Mucosa of stomach (tissue), 1 donor: ENCODE results near the gene CLDN7.

ENCODE experiments used
- H3K27me3 ChIP-seq: one replicate; pipeline ENCODE4 v1.7.0; 2013; ENCODE audit warnings: mild to moderate bottlenecking, low read length; ENCODE audit not compliant: control insufficient read depth, insufficient read depth
- H3K36me3 ChIP-seq: one replicate; pipeline ENCODE4 v1.7.0; 2013; ENCODE audit warnings: low read length; ENCODE audit not compliant: control insufficient read depth, insufficient read depth
- H3K4me1 ChIP-seq: one replicate; pipeline ENCODE4 v1.7.0; 2013; ENCODE audit warnings: mild to moderate bottlenecking, low read length; ENCODE audit not compliant: control insufficient read depth, insufficient read depth
- H3K4me3 ChIP-seq: one replicate; pipeline ENCODE4 v1.7.0; 2013; ENCODE audit warnings: low read length
- H3K9ac ChIP-seq: one replicate; pipeline ENCODE4 v1.7.0; 2013; ENCODE audit warnings: mild to moderate bottlenecking, low read length, moderate library complexity
- H3K9me3 ChIP-seq: one replicate; pipeline ENCODE4 v1.7.0; 2013; ENCODE audit warnings: mild to moderate bottlenecking, low read length, moderate library complexity; ENCODE audit not compliant: control insufficient read depth
- donor health status: Pancreatic carcinoma.

CLDN7 gene, protein sequence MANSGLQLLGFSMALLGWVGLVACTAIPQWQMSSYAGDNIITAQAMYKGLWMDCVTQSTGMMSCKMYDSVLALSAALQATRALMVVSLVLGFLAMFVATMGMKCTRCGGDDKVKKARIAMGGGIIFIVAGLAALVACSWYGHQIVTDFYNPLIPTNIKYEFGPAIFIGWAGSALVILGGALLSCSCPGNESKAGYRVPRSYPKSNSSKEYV

DNA sequence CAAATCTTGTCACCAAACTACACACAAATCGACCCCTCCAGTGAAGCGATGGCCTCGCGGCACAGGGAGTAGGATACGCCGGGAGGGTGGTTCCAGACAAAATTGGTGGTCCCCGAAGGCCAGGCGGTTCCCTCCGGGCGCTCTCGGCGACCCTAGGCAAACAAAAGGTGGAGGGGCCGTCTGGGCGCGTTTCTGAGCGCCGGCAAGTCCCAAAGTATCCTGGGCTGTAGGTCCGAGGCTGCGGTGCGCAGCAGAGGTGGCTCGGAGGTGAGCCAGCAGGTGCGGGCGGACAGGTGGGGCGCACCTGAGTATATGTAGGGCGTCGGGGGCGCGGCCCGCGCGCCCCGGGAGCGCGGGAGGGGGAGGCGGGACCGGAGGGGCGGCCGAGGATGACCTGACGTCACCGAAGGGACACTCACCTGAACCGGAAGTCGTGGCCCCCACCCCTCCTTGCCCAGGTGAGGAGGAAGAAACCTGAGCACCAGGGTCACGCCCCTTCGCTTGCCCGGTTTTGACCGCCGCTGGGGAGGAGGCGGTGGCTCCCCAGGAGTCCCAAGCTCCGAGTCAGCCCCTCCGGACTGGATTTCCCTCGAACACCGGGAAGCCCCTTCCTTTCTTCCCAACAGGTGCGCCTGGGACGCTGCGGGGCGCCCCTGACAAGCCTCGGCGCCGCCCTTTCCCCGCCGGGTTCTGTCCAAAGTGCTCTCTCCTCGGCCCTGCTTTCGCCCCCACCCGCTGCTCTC is at the start of gene CLDN7:
Gene CLDN7 (minus strand): TSS at position 287 of the 743 bp plus-strand sequence. CDS start 435 bp downstream, outside the sequence.
- Histone ChIP-seq H3K9me3 (no peaks in the 10 kb centered on the region), H3K9ac (peak within 1 kb of the TSS; percentile 77), H3K27me3 (peaks cover 42% of the 10 kb centered on the region), H3K36me3 (no peaks in the 10 kb centered on the region), H3K4me1 (peaks cover 45% of the 10 kb centered on the region), H3K4me3 (peak within 1 kb of the TSS; percentile 50)

DNA sequence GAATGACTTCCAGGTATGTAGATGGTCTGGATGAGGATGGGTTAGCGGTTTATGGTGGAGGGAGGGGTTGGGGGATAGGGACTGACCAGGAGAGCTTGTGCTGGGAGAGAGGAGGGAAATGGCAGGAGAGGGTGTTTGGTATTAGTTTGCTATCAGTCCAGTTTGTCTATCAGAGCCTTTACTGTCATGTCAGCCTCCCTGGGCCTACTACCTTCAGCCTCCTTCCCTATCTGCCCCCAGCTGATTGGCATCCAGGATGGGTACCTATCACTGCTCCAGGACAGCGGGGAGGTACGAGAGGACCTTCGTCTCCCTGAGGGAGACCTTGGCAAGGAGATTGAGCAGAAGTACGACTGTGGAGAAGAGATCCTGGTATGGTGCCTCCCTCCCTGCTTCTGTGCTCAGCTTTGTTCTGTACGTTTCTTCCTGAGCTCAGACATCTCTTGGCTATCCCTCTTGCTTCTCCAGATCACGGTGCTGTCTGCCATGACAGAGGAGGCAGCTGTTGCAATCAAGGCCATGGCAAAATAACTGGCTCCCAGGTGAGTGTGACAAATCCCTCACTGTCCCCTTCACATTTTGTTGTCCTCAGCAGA is 48.9 kb upstream of the CLDN7 start:
- H3K9me3 ChIP-seq: no peaks in the 10 kb centered on the region
- H3K4me3 ChIP-seq: no peak overlapping the region
- peaks cover 44% of the 10 kb centered on the region for H3K4me1 ChIP-seq
- no peak overlapping the region for H3K9ac ChIP-seq
- H3K36me3 ChIP-seq: peaks cover 21% of the 10 kb centered on the region
- no peaks in the 10 kb centered on the region for H3K27me3 ChIP-seq

DNA sequence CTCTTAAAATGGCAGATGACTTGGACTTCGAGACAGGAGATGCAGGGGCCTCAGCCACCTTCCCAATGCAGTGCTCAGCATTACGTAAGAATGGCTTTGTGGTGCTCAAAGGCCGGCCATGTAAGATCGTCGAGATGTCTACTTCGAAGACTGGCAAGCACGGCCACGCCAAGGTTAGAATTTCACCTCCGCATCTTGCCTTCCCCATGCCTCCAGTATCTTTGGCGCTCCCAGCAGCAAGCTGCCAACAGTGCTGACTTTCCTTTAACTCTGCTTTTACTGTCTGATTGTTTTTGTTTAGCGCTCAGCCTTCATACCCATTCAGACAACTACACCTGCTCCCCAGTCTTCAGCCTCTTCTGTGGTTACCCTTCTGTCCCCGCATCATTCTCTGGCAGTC is 47.4 kb upstream of the CLDN7 start:
- peak overlapping the region; percentile 91 for H3K4me3 ChIP-seq
- H3K36me3 ChIP-seq: peaks cover 21% of the 10 kb centered on the region
- H3K4me1 ChIP-seq: peaks cover 37% of the 10 kb centered on the region
- H3K9ac ChIP-seq: no peak overlapping the region
- no peaks in the 10 kb centered on the region for H3K27me3 ChIP-seq
- H3K9me3 ChIP-seq: no peaks in the 10 kb centered on the region

DNA sequence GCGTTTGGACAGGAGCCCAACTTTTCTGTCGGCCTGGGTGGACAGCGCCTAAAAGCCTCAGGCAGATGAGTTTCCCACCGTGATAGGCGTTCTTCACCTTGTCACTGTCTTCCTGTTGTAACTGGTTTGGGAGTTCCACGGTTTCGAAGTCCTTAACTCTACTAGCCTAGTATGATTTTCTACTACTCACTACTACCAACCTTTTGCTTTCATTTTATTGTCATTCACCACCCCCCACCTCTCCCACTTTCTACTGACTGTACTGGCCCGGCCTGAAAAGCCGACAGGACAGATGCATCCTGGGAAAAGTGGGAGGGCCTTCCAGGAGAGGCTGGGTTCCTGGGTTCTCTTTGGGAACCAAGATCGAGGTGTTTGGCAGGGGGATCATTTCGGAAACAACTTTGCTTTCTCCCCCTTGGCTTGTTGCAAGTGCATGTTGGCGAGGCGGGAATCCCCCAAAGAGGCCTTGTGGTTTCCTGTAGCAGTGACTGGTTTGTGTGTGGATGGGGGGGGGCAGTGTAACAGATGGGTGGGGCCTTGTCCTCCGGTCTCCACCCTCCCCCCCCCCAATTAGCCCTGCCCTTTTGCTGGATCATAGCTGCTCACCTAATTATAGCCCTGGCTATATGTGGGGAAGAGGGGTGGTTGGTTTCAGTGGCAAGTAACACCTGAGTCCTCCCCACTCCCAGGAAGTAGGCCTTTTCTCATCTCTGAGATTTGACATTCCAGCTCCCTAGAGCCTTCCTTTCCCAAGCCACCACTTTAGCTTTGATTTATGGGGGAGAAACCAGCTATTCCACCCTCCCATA is 46.6 kb upstream of the CLDN7 start:
- peak overlapping the region; percentile 91 for H3K4me3 ChIP-seq
- peaks cover 21% of the 10 kb centered on the region for H3K36me3 ChIP-seq
- peaks cover 29% of the 10 kb centered on the region for H3K4me1 ChIP-seq
- H3K9me3 ChIP-seq: no peaks in the 10 kb centered on the region
- peak overlapping the region; percentile 86 for H3K9ac ChIP-seq
- H3K27me3 ChIP-seq: no peaks in the 10 kb centered on the region

DNA sequence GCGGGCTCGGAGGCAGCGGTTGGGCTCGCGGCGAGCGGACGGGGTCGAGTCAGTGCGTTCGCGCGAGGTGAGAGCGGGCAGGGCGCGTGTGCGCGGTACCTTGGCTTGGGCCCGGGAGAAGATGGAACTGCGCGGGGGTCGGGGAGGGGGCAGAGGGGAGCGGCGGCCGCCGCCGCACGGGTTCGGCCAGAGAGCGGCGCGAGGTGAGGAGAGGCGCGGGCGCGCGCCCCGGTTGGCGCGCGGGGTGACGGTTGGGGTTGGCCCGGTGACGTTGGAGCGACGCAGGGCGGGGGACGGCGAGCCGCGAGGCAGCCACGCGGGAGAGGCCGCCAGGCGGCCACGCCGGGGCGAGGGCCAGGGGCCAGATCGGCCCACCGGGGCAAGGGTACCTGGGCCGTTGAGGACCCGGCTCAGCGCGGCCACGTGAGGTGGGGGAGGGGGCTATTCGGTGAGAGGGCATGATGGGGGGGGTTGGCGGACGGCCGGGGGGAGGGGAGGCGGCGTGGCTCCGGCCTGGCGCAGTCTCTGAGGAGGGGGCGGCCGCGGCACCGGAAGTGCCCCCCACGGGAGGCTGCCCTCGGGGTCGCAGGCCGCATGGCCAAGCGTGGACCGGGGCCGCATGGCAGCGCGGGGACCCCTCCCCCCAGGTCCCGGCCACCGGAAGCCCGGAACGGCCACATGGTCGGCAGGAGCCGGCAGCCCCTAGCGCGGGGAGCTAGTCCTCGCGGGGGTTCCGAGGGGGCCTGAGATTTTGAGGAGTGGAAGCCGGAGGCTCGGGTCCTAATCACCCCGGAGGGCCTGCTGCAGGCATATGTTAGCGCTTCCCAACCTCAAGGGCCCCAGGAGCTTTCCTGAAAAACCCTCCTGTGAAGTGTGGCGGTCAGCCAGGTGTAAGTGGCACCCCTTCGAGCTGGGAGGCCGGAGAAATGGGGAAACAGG is 45.7 kb upstream of the CLDN7 start:
- H3K27me3 ChIP-seq: no peaks in the 10 kb centered on the region
- peak overlapping the region; percentile 91 for H3K4me3 ChIP-seq
- H3K4me1 ChIP-seq: peaks cover 20% of the 10 kb centered on the region
- peaks cover 13% of the 10 kb centered on the region for H3K36me3 ChIP-seq
- H3K9ac ChIP-seq: peak overlapping the region; percentile 86
- H3K9me3 ChIP-seq: no peaks in the 10 kb centered on the region

DNA sequence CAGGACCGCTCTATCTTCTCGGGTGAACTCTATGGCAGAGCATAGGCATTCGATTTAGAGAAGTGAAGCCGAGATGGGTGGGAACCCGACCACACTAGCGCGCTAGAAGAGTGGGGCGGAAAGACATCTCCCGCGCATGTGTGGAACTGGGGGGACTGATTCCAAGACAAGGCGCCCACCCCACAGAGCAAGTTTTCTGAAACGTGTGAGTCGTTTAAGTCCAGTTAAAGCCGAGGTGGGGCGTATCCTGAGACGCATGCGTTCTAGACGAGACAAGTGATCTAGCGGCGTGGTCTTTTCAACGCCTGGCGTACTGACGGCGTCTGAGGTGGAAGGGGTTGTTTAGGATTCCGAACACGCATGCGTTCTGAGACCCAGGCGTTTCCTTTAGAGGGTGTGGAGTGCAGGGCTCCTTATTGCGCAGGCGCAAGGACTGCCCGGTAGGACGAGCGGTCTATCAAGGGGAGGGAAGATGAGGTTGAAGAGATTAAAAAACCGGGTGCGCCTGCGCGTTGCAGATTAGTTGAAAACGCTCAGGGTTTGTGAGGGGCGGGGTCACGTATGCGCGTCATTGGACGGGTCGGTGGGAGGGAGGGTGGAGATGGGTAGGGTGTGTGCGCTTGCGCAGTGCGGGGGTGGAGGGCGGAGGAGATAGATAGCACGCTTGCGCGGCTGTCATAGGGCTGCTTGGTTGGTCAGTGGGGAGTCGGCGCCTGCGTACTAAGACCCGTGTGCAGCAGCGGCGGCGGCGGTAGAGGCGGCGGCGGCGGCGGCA is 44.8 kb upstream of the CLDN7 start, which contains the start of gene EIF5A:
Gene EIF5A (plus strand): TSS at position 718 of the 775 bp plus-strand sequence. CDS start 2,008 bp downstream, outside the sequence.
- H3K36me3 ChIP-seq: peaks cover 11% of the 10 kb centered on the region
- H3K4me3 ChIP-seq: peak within 1 kb of the TSS; percentile 91
- no peaks in the 10 kb centered on the region for H3K9me3 ChIP-seq
- H3K27me3 ChIP-seq: no peaks in the 10 kb centered on the region
- H3K9ac ChIP-seq: peak within 1 kb of the TSS; percentile 86
- H3K4me1 ChIP-seq: peaks cover 16% of the 10 kb centered on the region

DNA sequence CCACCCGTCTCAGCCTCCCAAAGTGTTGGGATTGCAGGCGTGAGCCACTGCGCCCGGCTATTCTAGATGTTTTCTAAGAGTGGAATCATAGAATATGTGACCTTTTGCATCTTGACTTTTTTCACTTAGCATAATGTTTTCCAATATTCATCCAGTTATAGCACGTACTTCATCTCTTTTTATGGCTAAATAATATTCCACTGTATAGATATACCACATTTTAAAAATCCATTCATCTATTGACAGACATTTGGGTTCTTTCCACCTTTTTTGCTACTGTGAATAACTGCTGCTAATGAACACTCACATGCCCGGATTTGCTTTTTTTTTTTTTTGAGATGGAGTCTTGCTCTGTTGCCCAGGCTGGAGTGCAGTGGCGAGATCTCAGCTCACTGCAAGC is 41.9 kb upstream of the CLDN7 start:
- no peak overlapping the region for H3K9ac ChIP-seq
- peaks cover 4% of the 10 kb centered on the region for H3K4me1 ChIP-seq
- H3K27me3 ChIP-seq: peaks cover 2% of the 10 kb centered on the region
- H3K9me3 ChIP-seq: no peaks in the 10 kb centered on the region
- H3K4me3 ChIP-seq: no peak overlapping the region
- no peaks in the 10 kb centered on the region for H3K36me3 ChIP-seq

DNA sequence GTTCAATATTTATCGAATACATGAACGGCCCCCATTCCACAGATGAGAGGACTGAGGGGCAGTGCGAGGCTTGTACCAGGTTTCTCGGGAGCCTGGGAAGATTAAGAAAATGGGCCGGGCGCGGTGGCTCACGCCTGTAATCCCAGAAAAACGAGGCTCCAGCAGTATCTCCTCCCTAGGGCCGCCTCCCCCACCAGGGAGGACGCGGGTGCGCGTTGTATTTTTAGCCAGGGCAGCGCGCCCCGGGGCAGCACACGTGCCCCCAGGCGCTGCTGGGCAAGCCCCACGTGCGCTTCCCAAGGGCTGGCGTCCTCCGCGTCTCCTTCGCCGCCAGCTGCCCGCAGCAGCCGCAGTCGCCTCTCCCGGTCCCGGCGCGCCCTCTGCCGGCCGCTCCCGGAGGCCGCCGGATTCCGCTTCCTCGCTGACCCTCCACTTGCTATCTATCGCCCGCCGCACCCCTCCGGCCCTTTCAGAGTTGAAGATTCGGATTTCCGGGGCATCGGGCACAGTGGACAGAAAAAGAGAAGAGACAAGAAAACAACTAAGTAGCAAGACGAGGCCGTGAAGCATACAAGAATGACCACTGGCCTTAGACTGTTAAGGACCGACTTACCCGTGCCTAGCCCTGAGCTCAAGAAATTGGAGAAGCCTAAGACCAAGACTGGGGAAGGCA is 34.0 kb upstream of the CLDN7 start:
- H3K9ac ChIP-seq: peak overlapping the region; percentile 14
- H3K4me3 ChIP-seq: no peak overlapping the region
- no peaks in the 10 kb centered on the region for H3K9me3 ChIP-seq
- H3K36me3 ChIP-seq: no peaks in the 10 kb centered on the region
- H3K27me3 ChIP-seq: peaks cover 21% of the 10 kb centered on the region
- peaks cover 19% of the 10 kb centered on the region for H3K4me1 ChIP-seq

DNA sequence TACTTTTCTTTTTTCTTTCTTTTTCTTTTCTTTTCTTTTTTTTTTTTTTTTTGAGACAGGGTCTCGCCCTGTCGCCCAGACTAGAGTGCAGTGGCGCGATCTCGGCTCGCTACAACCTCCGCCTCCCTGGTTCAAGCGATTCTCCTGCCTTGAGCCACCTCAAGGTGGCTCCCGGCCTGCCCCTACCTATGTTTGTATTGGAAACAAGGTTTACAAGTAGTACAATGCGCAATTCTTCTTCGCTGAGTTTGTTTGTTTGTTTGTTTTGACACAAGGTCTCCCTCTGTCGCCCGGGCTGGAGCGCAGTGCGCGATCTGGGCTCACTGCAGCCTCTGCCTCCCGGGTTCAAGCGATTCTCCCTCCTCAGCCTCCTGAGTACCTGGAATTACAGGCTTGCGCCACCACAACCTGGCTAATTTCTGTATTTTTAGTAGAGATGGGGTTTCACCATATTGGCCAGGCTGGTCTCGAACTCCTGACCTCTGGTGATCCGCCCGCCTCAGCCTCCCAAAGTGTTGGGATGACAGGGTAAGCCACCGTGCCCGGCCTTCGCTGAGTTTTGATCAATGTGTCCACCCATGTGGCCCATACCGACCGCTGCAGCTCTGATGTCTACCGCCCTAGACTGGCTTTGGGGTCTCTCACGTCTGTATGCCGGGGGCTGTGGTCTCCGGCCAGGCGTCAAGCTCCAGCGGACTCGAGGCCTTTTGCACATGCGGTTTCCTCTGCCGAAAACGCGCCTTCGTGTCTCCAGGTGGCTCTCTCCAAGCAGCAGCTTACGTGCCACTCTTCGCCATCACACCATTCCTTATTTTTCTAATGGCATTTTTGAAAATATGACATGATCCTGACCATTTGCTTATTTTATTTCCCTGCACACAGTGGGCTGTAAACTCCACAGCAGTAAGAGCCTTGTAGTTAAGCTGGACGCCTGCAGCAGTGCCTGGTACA is 33.2 kb upstream of the CLDN7 start:
- Histone ChIP-seq H3K36me3 (no peaks in the 10 kb centered on the region), H3K27me3 (peaks cover 21% of the 10 kb centered on the region), H3K4me3 (no peak overlapping the region), H3K9ac (no peak overlapping the region), H3K4me1 (peaks cover 19% of the 10 kb centered on the region), H3K9me3 (no peaks in the 10 kb centered on the region)
